B cell (primary cell): ENCODE results near the gene PPP1R14B. TPM values are rescaled to one million over a fixed set of nuclear protein-coding genes. Genes with fewer than 3 reads are reported as not detected.
A peak's percentile ranks its signal among the peaks of the same experiment; 100 is the strongest.

ENCODE experiments used
- ATAC-seq: fragments of 200-7000 bp; cut with Tn5 transposase; one replicate; pipeline ENCODE4 v1.10.0; 2021; ENCODE audit warnings: low read depth, mild to moderate bottlenecking, moderate number of reproducible peaks, moderate library complexity
- CTCF ChIA-PET: fragments of 350-600 bp; sonication (Branson Sonifier 250); formaldehyde crosslinking; loops from one replicate; lab custom pipeline; 2021; ENCODE audit warnings: antibody characterized with exemption, inconsistent platforms; lab: Charles Lee
- POLR2A ChIA-PET: fragments of 350-600 bp; sonication (Branson Sonifier 250); formaldehyde crosslinking; loops from one replicate; lab custom pipeline; 2021; ENCODE audit warnings: antibody characterized with exemption; lab: Charles Lee
- DNase-seq: peaks from one replicate; pipeline ENCODE4 v3.0.0; 2013
- H2AFZ ChIP-seq: 2 replicates; pipeline ENCODE4 v1.6.1; 2012; ENCODE audit warnings: mild to moderate bottlenecking, low read depth, low read length; ENCODE audit not compliant: insufficient read depth, poor library complexity, severe bottlenecking
- H3K27ac ChIP-seq, 2 donors: 1 replicate in 1 of 2; 2 replicates in 1 of 2; pipeline ENCODE4 v1.5.1; 2012 to 2013; ENCODE audit warnings: low read length in 2 of 2, mild to moderate bottlenecking in 2 of 2, moderate library complexity in 1 of 2
- H3K27me3 ChIP-seq, 4 experiments: fragments of 200-600 bp in 1 of 4; sonication (generic) in 1 of 4; replicated peaks in 1 of 4; 1 replicate in 2 of 4; 2 replicates in 2 of 4; pipeline versions ENCODE4 v1.6.1 to v1.7.0; 2013 to 2016; ENCODE audit warnings: low read length in 3 of 4, mild to moderate bottlenecking in 2 of 4, mixed read lengths in 1 of 4, moderate library complexity in 1 of 4; ENCODE audit not compliant: insufficient read depth in 4 of 4, control insufficient read depth in 3 of 4; ENCODE audit errors: control extremely low read depth in 1 of 4
- H3K36me3 ChIP-seq, 2 experiments: replicated peaks in 1 of 2; 1 replicate in 1 of 2; 2 replicates in 1 of 2; pipeline versions ENCODE4 v1.6.1 to v1.7.1; 2013; ENCODE audit warnings: low read length in 1 of 2; ENCODE audit not compliant: insufficient read depth in 2 of 2, control insufficient read depth in 1 of 2; ENCODE audit errors: control extremely low read depth in 1 of 2, extremely low read depth in 1 of 2
- H3K4me1 ChIP-seq, 2 donors: fragments of 200-600 bp in 1 of 2; sonication (generic) in 1 of 2; 1 replicate in 1 of 2; 2 replicates in 1 of 2; pipeline versions ENCODE4 v1.5.1 to v1.6.1; 2013 to 2017; ENCODE audit warnings: low read length in 2 of 2; ENCODE audit not compliant: control insufficient read depth in 2 of 2, insufficient read depth in 2 of 2
- H3K4me2 ChIP-seq: replicated peaks from 2 replicates; pipeline ENCODE3; 2012; ENCODE audit warnings: mild to moderate bottlenecking, low read depth, low read length; ENCODE audit not compliant: poor library complexity, severe bottlenecking
- H3K4me3 ChIP-seq, 5 experiments: fragments of 200-600 bp in 1 of 5; sonication (generic) in 1 of 5; 1 replicate in 3 of 5; 2 replicates in 2 of 5; pipeline versions ENCODE4 v1.5.1 to v1.7.0; 2011 to 2016; ENCODE audit warnings: low read length in 4 of 5, mild to moderate bottlenecking in 4 of 5, low read depth in 2 of 5, control low read depth in 1 of 5, moderate library complexity in 1 of 5; ENCODE audit not compliant: insufficient read depth in 1 of 5; ENCODE audit errors: control extremely low read depth in 1 of 5, extremely low read depth in 1 of 5
- H3K79me2 ChIP-seq: fragments of 200-600 bp; sonication (generic); one replicate; pipeline ENCODE4 v1.6.0; 2016; ENCODE audit warnings: low read length; ENCODE audit not compliant: control insufficient read depth, insufficient read depth
- H3K9ac ChIP-seq: fragments of 200-600 bp; sonication (generic); 2 replicates; pipeline ENCODE4 v1.6.1; 2017; ENCODE audit warnings: mild to moderate bottlenecking, low read length, moderate library complexity
- H3K9me3 ChIP-seq, 3 donors: one replicate each; pipeline versions ENCODE4 v1.6.1 to v1.7.1; 2013; ENCODE audit warnings: low read length in 2 of 3; ENCODE audit not compliant: control insufficient read depth in 2 of 3, insufficient read depth in 1 of 3; ENCODE audit errors: control extremely low read depth in 1 of 3
- H4K20me1 ChIP-seq: 2 replicates; pipeline ENCODE4 v1.6.0; 2012; ENCODE audit warnings: mild to moderate bottlenecking, low read length; ENCODE audit not compliant: insufficient read depth, control insufficient read depth, poor library complexity, severe bottlenecking
- H3K27ac Mint-ChIP-seq: one replicate; pipeline ENCODE4 v1.8.0; 2021; ENCODE audit warnings: mixed read lengths
- H3K27me3 Mint-ChIP-seq: one replicate; pipeline ENCODE4 v1.8.0; 2021; ENCODE audit warnings: mixed read lengths
- H3K4me1 Mint-ChIP-seq: one replicate; pipeline ENCODE4 v1.8.0; 2021; ENCODE audit warnings: mixed read lengths
- H3K4me3 Mint-ChIP-seq: one replicate; pipeline ENCODE4 v1.8.0; 2021; ENCODE audit warnings: mixed read lengths
- H3K9me3 Mint-ChIP-seq: one replicate; pipeline ENCODE4 v1.8.0; 2022; ENCODE audit warnings: mixed read lengths; ENCODE audit not compliant: insufficient read depth
- CTCF ChIP-seq: fragments of 200-600 bp; IDR thresholded peaks from one replicate; pipeline ENCODE4 v1.8.0; 2022; ENCODE audit warnings: antibody characterized with exemption, mild to moderate bottlenecking
- EZH2 ChIP-seq: IDR thresholded peaks from 2 replicates; pipeline ENCODE4 v1.6.1; 2012; ENCODE audit warnings: borderline replicate concordance, low read depth, mild to moderate bottlenecking, moderate library complexity, low read length; ENCODE audit not compliant: insufficient read depth, poor library complexity, severe bottlenecking
- whole genome bisulfite sequencing: methylation state at CpG from one replicate; pipeline ENCODE4 v1.1.5; 2013; ENCODE audit warnings: missing lambda C conversion rate; ENCODE audit not compliant: insufficient coverage; 5-methylcytosine and 5-hydroxymethylcytosine counted together
- intact Hi-C: fragments of 100-400 bp; cut with micrococcal nuclease; formaldehyde crosslinking; loops from one replicate; pipeline ENCODE4 v1.10.0; 2022
- polyA plus RNA-seq: library from polyadenylated mRNA; depleted of rRNA; stranded (reverse); fragments of >200 nt; gene quantifications from 2 replicates; pipeline ENCODE4 v1.2.3, GENCODE V29; 2012
- total RNA-seq, 2 donors: library from RNA; stranded (reverse); fragments of 120-200 nt in 1 of 2; gene quantifications; 1 replicate in 1 of 2; 2 replicates in 1 of 2; pipeline versions ENCODE4 v1.2.3 to v1.2.4, GENCODE V29; 2013 to 2022

Gene PPP1R14B
- total and polyA plus RNA-seq, 2 donors (not counting 1 experiment from before 2014, with no cell fraction given): 41.2 to 51.0 TPM

- H3K27ac ChIP-seq: peak overlapping the region; percentile 65 to 85
- peaks cover 23% of the 10 kb centered on the region for H3K79me2 ChIP-seq
- peak overlapping the region; percentile 89 for H3K9ac ChIP-seq
- ChIA-PET POLR2A (interaction anchor here (0.9 to 2.7 kb wide), 5 partner anchors 10 to 609 kb away, joined by 3 to 8 read pairs (median 6); partner anchors contain the start of gene FERMT3), CTCF (interaction anchor here (1.3 to 2.2 kb wide), 3 partner anchors 28 to 66 kb away, joined by 4 to 10 read pairs (median 5); partner anchors contain the start of gene FERMT3)
- H4K20me1 ChIP-seq: peaks cover 25% of the 10 kb centered on the region
- Mint-ChIP-seq H3K4me1 (peaks cover 62% of the 10 kb centered on the region), H3K9me3 (no peaks in the 10 kb centered on the region), H3K27me3 (no peaks in the 10 kb centered on the region), H3K27ac (peak overlapping the region; percentile 96), H3K4me3 (peak overlapping the region; percentile 96)
- intact Hi-C loops: loop anchor here (1.0 kb wide), 1 partner anchor 9 kb away; the partner anchor contains the start of genes NUDT22 and TRPT1
- H3K4me2 ChIP-seq: peak overlapping the region; percentile 99
- H3K9me3 ChIP-seq: no peaks in the 10 kb centered on the region
- peaks cover 0 to 27% of the 10 kb centered on the region in 2 experiments for H3K36me3 ChIP-seq
- no peaks in the 10 kb centered on the region for H3K27me3 ChIP-seq
- H3K4me1 ChIP-seq: peaks cover 30 to 68% of the 10 kb centered on the region in 2 donors
- DNase-seq (peak; percentile 82), ATAC-seq (peak; percentile 45)
- whole genome bisulfite sequencing: 2% methylated on average over 80 of the region's 80 CpGs
- TF ChIP-seq EZH2 (no peak), CTCF (no peak)
- peak overlapping the region; percentile 53 to 84 (median 67) for H3K4me3 ChIP-seq
- peak overlapping the region; percentile 64 for H2AFZ ChIP-seq
These were observed 11.9 kb downstream of the PPP1R14B start for GRCh38 chr11:64234647-64235379.
